Stimulated activated CD4-positive, alpha-beta T cell treated with anti-CD3 and anti-CD28 coated beads, Interleukin-15, amount 100 ng/mL, for 24 hours (primary cell): Measurements from ENCODE around the gene GORASP1.
"Not testable (repeated sequence)": the region's sequence is repeated elsewhere in the genome, so short reads cannot be mapped to it uniquely, and the experiment has no call there.

Experiments
- DNase-seq: peaks from one replicate; pipeline ENCODE4 v3.0.0-alpha.2; 2020

GORASP1 gene

GRCh38 chr3:39062180-39062579 is 45.2 kb downstream of the GORASP1 start:
- DNase-seq, result no peak

GRCh38 chr3:39061228-39061627 is 46.2 kb downstream of the GORASP1 start:
- not testable (repeated sequence) for DNase-seq

DNA sequence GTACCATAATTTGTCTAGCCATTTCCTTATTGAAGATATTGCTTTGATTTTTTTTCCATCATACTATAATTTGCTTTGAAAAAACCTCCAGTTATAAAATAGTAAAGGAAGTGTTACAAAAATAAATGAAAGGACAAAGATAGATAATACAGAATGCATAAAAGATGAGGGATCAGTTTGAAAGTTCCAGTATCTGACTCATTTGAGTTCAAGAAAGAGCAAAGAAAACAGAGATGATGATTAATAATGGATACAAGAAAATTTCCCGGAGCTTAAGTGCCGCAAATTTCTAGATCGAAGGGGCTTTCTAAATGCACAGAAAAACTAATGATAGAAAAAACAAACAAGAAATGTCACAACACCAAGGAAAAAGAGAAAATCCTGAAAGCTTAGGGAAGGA is 51.3 kb downstream of the GORASP1 start:
- no peak for DNase-seq

GRCh38 chr3:39053696-39054095 is 53.7 kb downstream of the GORASP1 start:
- DNase-seq, result no peak

DNA sequence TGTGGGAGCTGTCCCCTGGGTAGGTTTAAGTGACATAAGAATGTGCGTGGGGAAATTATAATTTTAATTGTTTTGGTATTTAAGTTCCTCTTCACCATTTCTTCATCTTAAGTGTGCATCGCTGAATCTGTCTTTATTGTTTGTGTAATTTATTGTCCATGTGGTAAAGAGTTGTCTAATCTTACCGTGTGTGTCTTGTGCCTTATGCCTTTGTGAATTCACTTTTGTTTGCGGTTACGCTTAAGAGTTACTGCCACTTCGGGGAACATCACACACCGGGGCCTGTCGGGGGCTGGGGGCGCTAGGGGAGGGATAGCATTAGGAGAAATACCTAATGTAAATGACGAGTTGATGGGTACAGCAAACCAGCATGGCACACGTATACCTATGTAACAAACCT is 54.8 kb downstream of the GORASP1 start:
- no peak for DNase-seq

DNA sequence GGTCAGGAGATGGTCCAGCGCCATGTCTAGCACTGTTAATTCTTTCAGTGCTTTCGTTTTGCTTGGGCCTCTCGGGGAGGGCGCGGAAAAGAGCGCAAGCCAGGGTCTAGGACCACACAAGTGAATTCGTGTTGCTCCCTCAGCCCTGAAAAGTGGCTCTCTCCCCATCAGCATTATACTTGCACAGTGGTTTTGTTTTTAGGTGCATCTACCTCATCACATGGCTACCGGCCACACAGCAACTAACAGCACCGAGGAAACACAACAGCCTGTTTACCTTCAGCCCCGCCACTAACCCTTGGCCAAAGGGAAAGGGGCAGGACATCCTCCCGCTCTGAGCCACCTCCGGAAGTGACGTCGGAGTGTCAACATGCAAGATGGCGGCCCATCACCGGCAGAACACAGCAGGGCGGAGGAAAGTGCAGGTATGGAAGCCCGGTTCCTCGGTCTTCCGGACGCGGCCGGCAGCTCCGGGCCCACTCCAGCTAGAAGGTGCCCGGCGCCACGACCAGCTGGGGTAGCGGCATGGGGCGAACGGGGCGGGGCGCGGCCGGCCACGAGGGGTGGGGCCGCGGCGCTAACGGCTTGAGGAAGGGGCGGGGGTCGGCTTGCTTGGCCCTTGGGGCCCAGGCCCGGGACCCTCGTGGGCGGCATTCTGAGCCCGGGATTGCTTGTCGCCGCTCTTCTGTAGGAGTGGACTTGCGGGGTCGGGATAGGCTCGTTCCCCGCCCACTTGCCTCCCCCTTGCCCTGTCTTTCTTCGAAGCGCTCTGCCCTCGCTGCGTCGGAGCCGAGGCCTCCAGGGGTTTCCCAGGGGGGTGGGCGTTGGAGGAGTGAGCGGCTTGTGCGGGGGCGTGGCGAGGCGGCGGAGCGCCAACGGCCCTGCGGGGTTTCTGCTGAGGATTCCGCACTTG is 55.5 kb downstream of the GORASP1 start, which contains the start of the genes SCN11A and WDR48:
Gene SCN11A, minus strand, starts transcription at position 296 of the 913 bp plus-strand sequence. CDS start 101,582 bp downstream, outside the sequence.
Gene WDR48, plus strand, starts transcription at position 368 of the 913 bp plus-strand sequence. Its CDS starts 10 bp downstream, at position 378.
- peak; percentile 97 for DNase-seq

GRCh38 chr3:39050029-39050428 is 57.4 kb downstream of the GORASP1 start:
- no peak for DNase-seq
